Left ventricle myocardium inferior (tissue), 1 donor: ENCODE results near the gene TEKT4. TPM values are rescaled to one million over a fixed set of nuclear protein-coding genes. Genes with fewer than 3 reads are reported as not detected.
A peak's percentile ranks its signal among the peaks of the same experiment; 100 is the strongest.

Source experiments
- DNase-seq: peaks from one replicate; pipeline ENCODE4 v3.0.0-alpha.2; 2020
- H3K27ac ChIP-seq: fragments of 200-600 bp; replicated peaks from 2 replicates; pipeline ENCODE4 v1.8.0; 2021
- H3K27me3 ChIP-seq: fragments of 200-600 bp; 2 replicates; pipeline ENCODE4 v1.8.0; 2021; ENCODE audit warnings: low read depth
- H3K36me3 ChIP-seq: fragments of 200-600 bp; 2 replicates; pipeline ENCODE4 v1.8.0; 2021
- H3K4me1 ChIP-seq: fragments of 200-600 bp; 2 replicates; pipeline ENCODE4 v1.8.0; 2021
- H3K4me3 ChIP-seq: fragments of 200-600 bp; 2 replicates; pipeline ENCODE4 v1.8.0; 2021; ENCODE audit warnings: mild to moderate bottlenecking, moderate library complexity
- H3K9me3 ChIP-seq: fragments of 200-600 bp; replicated peaks from 2 replicates; pipeline ENCODE4 v1.8.0; 2021
- CTCF ChIP-seq: fragments of 200-600 bp; IDR thresholded peaks from 2 replicates; pipeline ENCODE4 v1.8.0; 2021; ENCODE audit warnings: antibody characterized with exemption, mild to moderate bottlenecking, borderline replicate concordance
- intact Hi-C: fragments of 100-400 bp; cut with micrococcal nuclease; formaldehyde crosslinking; loops from one replicate; pipeline ENCODE4 v1.11.0; 2022
- total RNA-seq: library from RNA; stranded (reverse); fragmentation: NEBNext Ultra II Directional; extraction: Animal tissue kit (Norgen Biotek cat#: 25700); gene quantifications from one replicate; pipeline ENCODE4 v1.2.1, GENCODE V29; 2021
- donor health status: DM: no; HTN: yes; CAD: no; lungs with severe emphysema.

Gene TEKT4
- total RNA-seq, 1 donor from 2014 or later, result not detected

- no peaks in the 10 kb centered on the region for H3K4me1 ChIP-seq
- no peak for DNase-seq
- H3K4me3 ChIP-seq, result no peak overlapping the region
- no peak overlapping the region for H3K27ac ChIP-seq
- no peaks in the 10 kb centered on the region for H3K36me3 ChIP-seq
- intact Hi-C loops, result no loop called here
- no peaks in the 10 kb centered on the region for H3K9me3 ChIP-seq
- no peak for TF ChIP-seq CTCF
- peaks cover 88% of the 10 kb centered on the region for H3K27me3 ChIP-seq
These were observed 2.1 kb upstream of the TEKT4 start for GRCh38 chr2:94869131-94869530.

- Histone ChIP-seq H3K4me1 (no peaks in the 10 kb centered on the region), H3K27me3 (peaks cover 88% of the 10 kb centered on the region), H3K36me3 (no peaks in the 10 kb centered on the region), H3K27ac (no peak overlapping the region), H3K9me3 (no peaks in the 10 kb centered on the region), H3K4me3 (no peak overlapping the region)
- intact Hi-C loops, result no loop called here
- DNase-seq, result no peak
- TF ChIP-seq CTCF, result no peak
These were observed 1.4 kb upstream of the TEKT4 start for GRCh38 chr2:94869552-94870439.

- Histone ChIP-seq H3K36me3 (no peaks in the 10 kb centered on the region), H3K4me1 (no peaks in the 10 kb centered on the region), H3K27me3 (peaks cover 88% of the 10 kb centered on the region), H3K4me3 (no peak overlapping the region), H3K9me3 (no peaks in the 10 kb centered on the region), H3K27ac (no peak overlapping the region)
- DNase-seq, result peak; percentile 9
- intact Hi-C loops, result no loop called here
- TF ChIP-seq CTCF, result peak; percentile 34
These were observed 597 bp upstream of the TEKT4 start for GRCh38 chr2:94870440-94871225.

- DNase-seq, result no peak
- TF ChIP-seq CTCF, result no peak
- H3K27ac ChIP-seq, result no peak overlapping the region
- no peaks in the 10 kb centered on the region for H3K9me3 ChIP-seq
- no peaks in the 10 kb centered on the region for H3K36me3 ChIP-seq
- H3K4me1 ChIP-seq, result no peaks in the 10 kb centered on the region
- peaks cover 84% of the 10 kb centered on the region for H3K27me3 ChIP-seq
- intact Hi-C loops, result no loop called here
- no peak overlapping the region for H3K4me3 ChIP-seq
These were observed 923 bp downstream of the TEKT4 start for GRCh38 chr2:94872088-94872618.

- no peaks in the 10 kb centered on the region for H3K9me3 ChIP-seq
- intact Hi-C loops, result no loop called here
- H3K36me3 ChIP-seq, result no peaks in the 10 kb centered on the region
- DNase-seq, result peak; percentile 7
- no peak overlapping the region for H3K4me3 ChIP-seq
- peaks cover 82% of the 10 kb centered on the region for H3K27me3 ChIP-seq
- H3K4me1 ChIP-seq, result no peaks in the 10 kb centered on the region
- H3K27ac ChIP-seq, result no peak overlapping the region
- no peak for TF ChIP-seq CTCF
These were observed 1.6 kb downstream of the TEKT4 start for GRCh38 chr2:94872676-94873361.
